Measurements from ENCODE around the gene MAFG.

GRCh38 chr17:81959362-81960129 lies 32.0 kb upstream of the MAFG start:
- peak; percentile 91 to 94 for TF ChIP-seq CTCF (IDR thresholded peaks at IDR 0.05)
- no peak for TF ChIP-seq POLR2AphosphoS5 (IDR thresholded peaks at IDR 0.05)

Data from suprapubic skin (tissue), 3 donors.